Measurements from ENCODE around the gene PPP1R13B. TPM values are rescaled to one million over a fixed set of nuclear protein-coding genes. Genes with fewer than 3 reads are reported as not detected.

The PPP1R13B gene
- total RNA-seq, 1 experiment from 2014 or later = 10.3 TPM

DNA sequence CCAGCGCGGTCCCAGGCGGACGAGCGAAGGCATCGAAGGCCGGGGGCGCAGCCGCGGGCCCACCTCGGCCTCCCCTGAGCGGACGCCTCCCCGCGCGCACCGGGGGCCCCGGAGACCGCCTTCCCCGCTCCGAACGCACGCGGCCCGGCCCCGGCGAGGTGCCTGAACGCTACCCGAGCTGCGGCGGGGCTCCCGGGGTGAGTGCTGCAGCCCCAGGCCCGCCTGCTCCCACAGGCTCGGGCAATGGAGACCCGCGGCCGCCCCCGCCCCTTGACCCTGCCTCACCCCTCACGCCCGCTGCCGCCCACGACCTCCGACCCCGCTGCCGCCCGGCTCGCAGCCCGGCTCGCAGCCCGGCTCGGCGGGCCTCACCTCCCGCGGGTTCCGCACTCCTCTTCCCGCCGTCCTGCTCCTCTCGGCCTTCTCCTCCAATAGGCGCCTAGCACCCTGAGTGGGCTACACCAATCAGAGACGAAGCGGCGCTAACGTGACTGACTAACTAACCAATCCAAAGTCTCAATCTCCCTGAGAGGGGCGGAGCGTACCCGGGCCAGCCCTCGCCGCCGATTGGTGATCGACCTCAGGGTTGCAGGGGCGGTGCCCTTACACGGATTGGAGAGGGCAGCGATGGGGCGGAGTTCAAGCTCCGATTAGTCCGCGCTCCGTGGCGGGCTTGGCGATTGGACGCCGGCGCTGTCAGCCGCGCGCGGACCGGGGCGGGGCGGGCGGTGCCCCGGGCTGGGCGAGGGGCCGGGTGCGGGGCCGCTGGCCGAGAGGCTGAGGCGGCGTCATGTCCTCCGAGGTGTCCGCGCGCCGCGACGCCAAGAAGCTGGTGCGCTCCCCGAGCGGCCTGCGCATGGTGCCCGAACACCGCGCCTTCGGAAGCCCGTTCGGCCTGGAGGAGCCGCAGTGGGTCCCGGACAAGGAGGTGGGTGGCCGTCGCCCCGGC is 132.0 kb downstream of the PPP1R13B start, which contains the start of the genes XRCC3 and ZFYVE21 (continued):
- no peak for TF ChIP-seq ZNF396 (CRISPR knock-in tag; IDR thresholded peaks at IDR 0.05; ENCODE audit: borderline replicate concordance)
- TF ChIP-seq, protein P1, sequence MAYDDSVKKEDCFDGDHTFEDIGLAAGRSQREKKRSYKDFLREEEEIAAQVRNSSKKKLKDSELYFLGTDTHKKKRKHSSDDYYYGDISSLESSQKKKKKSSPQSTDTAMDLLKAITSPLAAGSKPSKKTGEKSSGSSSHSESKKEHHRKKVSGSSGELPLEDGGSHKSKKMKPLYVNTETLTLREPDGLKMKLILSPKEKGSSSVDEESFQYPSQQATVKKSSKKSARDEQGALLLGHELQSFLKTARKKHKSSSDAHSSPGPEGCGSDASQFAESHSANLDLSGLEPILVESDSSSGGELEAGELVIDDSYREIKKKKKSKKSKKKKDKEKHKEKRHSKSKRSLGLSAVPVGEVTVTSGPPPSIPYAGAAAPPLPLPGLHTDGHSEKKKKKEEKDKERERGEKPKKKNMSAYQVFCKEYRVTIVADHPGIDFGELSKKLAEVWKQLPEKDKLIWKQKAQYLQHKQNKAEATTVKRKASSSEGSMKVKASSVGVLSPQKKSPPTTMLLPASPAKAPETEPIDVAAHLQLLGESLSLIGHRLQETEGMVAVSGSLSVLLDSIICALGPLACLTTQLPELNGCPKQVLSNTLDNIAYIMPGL (CRISPR knock-in tag; IDR thresholded peaks at IDR 0.05) = peak; percentile 32
- TF ChIP-seq, protein P2, sequence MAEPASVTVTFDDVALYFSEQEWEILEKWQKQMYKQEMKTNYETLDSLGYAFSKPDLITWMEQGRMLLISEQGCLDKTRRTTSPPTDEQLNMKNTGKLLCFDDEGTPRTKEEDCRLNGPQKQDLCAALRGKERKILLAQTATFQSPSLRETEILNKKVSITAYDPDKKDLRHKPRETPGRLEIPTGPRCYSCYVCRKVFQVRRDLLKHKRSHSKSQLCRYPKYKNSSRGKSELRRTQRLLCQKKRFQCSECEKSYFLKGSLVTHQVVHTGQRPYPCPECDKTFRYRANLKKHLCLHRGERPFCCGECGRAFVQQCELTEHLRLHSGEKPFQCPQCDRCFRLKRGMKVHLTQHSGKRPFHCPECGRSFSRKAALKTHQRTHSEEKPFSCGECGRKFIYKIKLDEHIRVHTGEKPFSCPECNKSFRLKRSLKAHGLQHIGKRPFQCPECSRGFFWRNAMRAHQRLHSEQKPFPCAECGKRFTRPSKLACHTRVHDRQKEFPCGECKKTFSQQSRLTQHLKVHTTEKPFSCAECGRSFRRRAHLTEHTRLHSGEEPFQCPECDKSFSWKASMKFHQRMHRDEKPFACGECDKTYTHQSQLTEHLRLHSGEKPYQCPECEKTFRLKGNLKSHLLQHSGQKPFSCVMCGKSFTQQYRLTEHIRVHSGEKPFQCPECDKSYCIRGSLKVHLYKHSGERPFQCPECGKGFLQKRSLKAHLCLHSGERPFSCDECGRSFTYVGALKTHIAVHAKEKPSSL (CRISPR knock-in tag; conservative IDR thresholded peaks at IDR 0.05) = no peak
- no peak for TF ChIP-seq SMAD3 (CRISPR knock-in tag; IDR thresholded peaks at IDR 0.05; ENCODE audit: borderline replicate concordance)
- no peak for TF ChIP-seq ZNF317 (CRISPR knock-in tag; IDR thresholded peaks at IDR 0.05; ENCODE audit: borderline replicate concordance, low read depth)
- no peak for TF ChIP-seq TP53 (CRISPR knock-in tag; IDR thresholded peaks at IDR 0.05)
- TF ChIP-seq EMX1 (CRISPR knock-in tag; IDR thresholded peaks at IDR 0.05) = no peak
- TF ChIP-seq, protein P3, sequence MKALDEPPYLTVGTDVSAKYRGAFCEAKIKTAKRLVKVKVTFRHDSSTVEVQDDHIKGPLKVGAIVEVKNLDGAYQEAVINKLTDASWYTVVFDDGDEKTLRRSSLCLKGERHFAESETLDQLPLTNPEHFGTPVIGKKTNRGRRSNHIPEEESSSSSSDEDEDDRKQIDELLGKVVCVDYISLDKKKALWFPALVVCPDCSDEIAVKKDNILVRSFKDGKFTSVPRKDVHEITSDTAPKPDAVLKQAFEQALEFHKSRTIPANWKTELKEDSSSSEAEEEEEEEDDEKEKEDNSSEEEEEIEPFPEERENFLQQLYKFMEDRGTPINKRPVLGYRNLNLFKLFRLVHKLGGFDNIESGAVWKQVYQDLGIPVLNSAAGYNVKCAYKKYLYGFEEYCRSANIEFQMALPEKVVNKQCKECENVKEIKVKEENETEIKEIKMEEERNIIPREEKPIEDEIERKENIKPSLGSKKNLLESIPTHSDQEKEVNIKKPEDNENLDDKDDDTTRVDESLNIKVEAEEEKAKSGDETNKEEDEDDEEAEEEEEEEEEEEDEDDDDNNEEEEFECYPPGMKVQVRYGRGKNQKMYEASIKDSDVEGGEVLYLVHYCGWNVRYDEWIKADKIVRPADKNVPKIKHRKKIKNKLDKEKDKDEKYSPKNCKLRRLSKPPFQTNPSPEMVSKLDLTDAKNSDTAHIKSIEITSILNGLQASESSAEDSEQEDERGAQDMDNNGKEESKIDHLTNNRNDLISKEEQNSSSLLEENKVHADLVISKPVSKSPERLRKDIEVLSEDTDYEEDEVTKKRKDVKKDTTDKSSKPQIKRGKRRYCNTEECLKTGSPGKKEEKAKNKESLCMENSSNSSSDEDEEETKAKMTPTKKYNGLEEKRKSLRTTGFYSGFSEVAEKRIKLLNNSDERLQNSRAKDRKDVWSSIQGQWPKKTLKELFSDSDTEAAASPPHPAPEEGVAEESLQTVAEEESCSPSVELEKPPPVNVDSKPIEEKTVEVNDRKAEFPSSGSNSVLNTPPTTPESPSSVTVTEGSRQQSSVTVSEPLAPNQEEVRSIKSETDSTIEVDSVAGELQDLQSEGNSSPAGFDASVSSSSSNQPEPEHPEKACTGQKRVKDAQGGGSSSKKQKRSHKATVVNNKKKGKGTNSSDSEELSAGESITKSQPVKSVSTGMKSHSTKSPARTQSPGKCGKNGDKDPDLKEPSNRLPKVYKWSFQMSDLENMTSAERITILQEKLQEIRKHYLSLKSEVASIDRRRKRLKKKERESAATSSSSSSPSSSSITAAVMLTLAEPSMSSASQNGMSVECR (CRISPR knock-in tag; IDR thresholded peaks at IDR 0.05; ENCODE audit: borderline replicate concordance) = peak; percentile 49; the same call in 1 of the 2 replicates
- TF ChIP-seq, protein P4, sequence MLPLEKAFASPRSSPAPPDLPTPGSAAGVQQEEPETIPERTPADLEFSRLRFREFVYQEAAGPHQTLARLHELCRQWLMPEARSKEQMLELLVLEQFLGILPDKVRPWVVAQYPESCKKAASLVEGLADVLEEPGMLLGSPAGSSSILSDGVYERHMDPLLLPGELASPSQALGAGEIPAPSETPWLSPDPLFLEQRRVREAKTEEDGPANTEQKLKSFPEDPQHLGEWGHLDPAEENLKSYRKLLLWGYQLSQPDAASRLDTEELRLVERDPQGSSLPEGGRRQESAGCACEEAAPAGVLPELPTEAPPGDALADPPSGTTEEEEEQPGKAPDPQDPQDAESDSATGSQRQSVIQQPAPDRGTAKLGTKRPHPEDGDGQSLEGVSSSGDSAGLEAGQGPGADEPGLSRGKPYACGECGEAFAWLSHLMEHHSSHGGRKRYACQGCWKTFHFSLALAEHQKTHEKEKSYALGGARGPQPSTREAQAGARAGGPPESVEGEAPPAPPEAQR (CRISPR knock-in tag; IDR thresholded peaks at IDR 0.05) = no peak
- TF ChIP-seq GABPB1 (CRISPR knock-in tag; IDR thresholded peaks at IDR 0.05) = peak; percentile 24; the same call in 1 of the 2 replicates

DNA sequence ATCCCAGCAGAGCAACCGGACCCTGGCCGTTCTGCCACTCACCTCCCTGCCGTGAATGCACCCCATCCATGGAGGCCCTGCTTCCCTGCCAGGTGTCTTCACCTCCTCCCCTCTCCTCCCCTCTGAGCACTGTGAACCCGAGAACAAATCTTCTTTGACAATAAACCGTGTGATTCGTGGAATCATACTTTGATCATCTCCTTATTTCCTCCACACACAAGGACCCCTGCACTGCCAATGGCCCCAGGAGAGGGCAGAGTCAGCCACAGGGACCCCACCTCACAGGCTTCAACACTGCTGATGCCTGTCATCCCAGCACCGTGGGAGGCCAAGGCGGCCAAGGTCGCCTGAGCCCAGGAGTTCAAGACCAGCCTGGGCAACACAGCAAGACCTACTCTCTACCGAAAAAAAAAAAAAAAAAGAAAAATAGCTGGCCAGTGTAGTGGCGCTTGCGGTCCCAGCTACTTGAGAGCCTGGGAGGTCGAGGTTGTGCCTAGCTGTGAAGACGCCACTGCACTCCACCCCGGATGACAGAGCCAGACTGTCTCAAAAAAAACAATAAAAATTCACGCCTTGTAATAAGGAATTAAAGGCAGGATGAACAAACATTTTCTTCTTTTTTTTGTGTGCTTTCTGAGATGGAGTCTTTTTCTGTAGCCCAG is 133.2 kb downstream of the PPP1R13B start:
- Mint-ChIP-seq H3K36me3 (peaks cover 4% of the 10 kb centered on the region; the same call in 1 of the 2 replicates), H3K4me1 (peaks cover 41% of the 10 kb centered on the region), H3K9me3 (no peaks in the 10 kb centered on the region), H3K27me3 (ENCODE audit: low read depth) (peaks cover 2% of the 10 kb centered on the region; the same call in 1 of the 2 replicates), H3K27ac (peak overlapping the region; percentile 37), H3K4me3 (peak overlapping the region; percentile 77)
- no peak for DNase-seq (ENCODE audit: low spot score)
- ChIA-PET CTCF (interaction anchor here (1.8 kb wide), 1 partner anchor 187 kb away, joined by 6 read pairs; no protein-coding TSS in a partner anchor), POLR2A (no interaction called here)
- ATAC-seq = no peak
- TF ChIP-seq ZNF121 (CRISPR knock-in tag; IDR thresholded peaks at IDR 0.05) (peak; percentile 79), MYBL2 (CRISPR knock-in tag; IDR thresholded peaks at IDR 0.05) (no peak)

Measured in WTC11 (cell line).